KMS-11 (cell line): ENCODE measurements around the gene HECW1.

Experiments used
- H2AFZ ChIP-seq: fragments of 200-600 bp; sonication (generic); 2 replicates; pipeline ENCODE4 v1.6.1; 2016; ENCODE audit warnings: antibody characterized with exemption, mixed run types, low read depth
- H3K27ac ChIP-seq: fragments of 200-600 bp; sonication (generic); 2 replicates; pipeline ENCODE4 v1.6.1; 2016; ENCODE audit warnings: mild to moderate bottlenecking, mixed run types
- H3K27me3 ChIP-seq: fragments of 200-600 bp; sonication (generic); 2 replicates; pipeline ENCODE4 v1.6.1; 2017; ENCODE audit warnings: mild to moderate bottlenecking, low read depth, mixed run types, moderate library complexity; ENCODE audit not compliant: insufficient read depth
- H3K36me3 ChIP-seq: fragments of 200-600 bp; sonication (generic); 2 replicates; pipeline ENCODE4 v1.6.1; 2017; ENCODE audit warnings: mild to moderate bottlenecking, mixed run types; ENCODE audit not compliant: insufficient read depth
- H3K4me1 ChIP-seq: fragments of 200-600 bp; sonication (generic); 2 replicates; pipeline ENCODE4 v1.6.1; 2016; ENCODE audit warnings: mild to moderate bottlenecking, low read depth, mixed run types; ENCODE audit not compliant: poor library complexity, severe bottlenecking
- H3K4me2 ChIP-seq: fragments of 200-600 bp; sonication (generic); 2 replicates; pipeline ENCODE4 v1.7.0; 2016; ENCODE audit warnings: mild to moderate bottlenecking, mixed run types
- H3K4me3 ChIP-seq: fragments of 200-600 bp; sonication (generic); IDR thresholded peaks from 2 replicates; pipeline ENCODE4 v1.6.1; 2017; ENCODE audit warnings: low read depth, low read length, mixed read lengths; ENCODE audit not compliant: insufficient read depth
- H3K79me2 ChIP-seq: fragments of 200-600 bp; sonication (generic); 2 replicates; pipeline ENCODE4 v1.6.1; 2016; ENCODE audit warnings: low read depth, mixed run types; ENCODE audit not compliant: insufficient read depth
- H3K9ac ChIP-seq: fragments of 200-600 bp; sonication (generic); 2 replicates; pipeline ENCODE4 v1.6.1; 2016; ENCODE audit warnings: mild to moderate bottlenecking, mixed run types
- H4K20me1 ChIP-seq: fragments of 200-600 bp; sonication (generic); 2 replicates; pipeline ENCODE4 v1.6.1; 2016; ENCODE audit warnings: mild to moderate bottlenecking, mixed run types; ENCODE audit not compliant: insufficient read depth
- CTCF ChIP-seq: fragments of 200-600 bp; sonication (generic); conservative IDR thresholded peaks from 2 replicates; pipeline ENCODE4 v1.6.1; 2017; ENCODE audit warnings: low read depth, mild to moderate bottlenecking, antibody characterized with exemption, low read length, moderate library complexity, mixed read lengths

The HECW1 gene

GRCh38 chr7:43505412-43505811 lies 393.0 kb downstream of the HECW1 start:
- peaks cover 6% of the 10 kb centered on the region for H3K4me1 ChIP-seq
- no peak for TF ChIP-seq CTCF
- H3K36me3 ChIP-seq: no peaks in the 10 kb centered on the region
- no peaks in the 10 kb centered on the region for H4K20me1 ChIP-seq
- no peak overlapping the region for H3K4me3 ChIP-seq
- H2AFZ ChIP-seq: no peak overlapping the region
- H3K4me2 ChIP-seq: no peak overlapping the region
- no peaks in the 10 kb centered on the region for H3K79me2 ChIP-seq
- no peaks in the 10 kb centered on the region for H3K27me3 ChIP-seq
- no peak overlapping the region for H3K27ac ChIP-seq
- no peak overlapping the region for H3K9ac ChIP-seq

- no peaks in the 10 kb centered on the region for H3K36me3 ChIP-seq
- H3K27me3 ChIP-seq: no peaks in the 10 kb centered on the region
- H3K4me1 ChIP-seq: peaks cover 6% of the 10 kb centered on the region
- H3K79me2 ChIP-seq: no peaks in the 10 kb centered on the region
- H2AFZ ChIP-seq: no peak overlapping the region
- H3K4me3 ChIP-seq: no peak overlapping the region
- H3K4me2 ChIP-seq: no peak overlapping the region
- TF ChIP-seq CTCF: no peak
- no peak overlapping the region for H3K9ac ChIP-seq
- no peaks in the 10 kb centered on the region for H4K20me1 ChIP-seq
- no peak overlapping the region for H3K27ac ChIP-seq
Observed at GRCh38 chr7:43506460-43506859, 394.0 kb downstream of the HECW1 start.

- Histone ChIP-seq H3K36me3 (no peaks in the 10 kb centered on the region), H3K27me3 (no peaks in the 10 kb centered on the region), H3K79me2 (no peaks in the 10 kb centered on the region), H3K27ac (no peak overlapping the region), H3K4me1 (no peaks in the 10 kb centered on the region), H3K9ac (no peak overlapping the region), H3K4me2 (no peak overlapping the region), H4K20me1 (no peaks in the 10 kb centered on the region), H3K4me3 (no peak overlapping the region), H2AFZ (no peak overlapping the region)
- TF ChIP-seq CTCF: no peak
Observed at GRCh38 chr7:43508461-43508860, 396.0 kb downstream of the HECW1 start.

- H2AFZ ChIP-seq: no peak overlapping the region
- H3K4me2 ChIP-seq: no peak overlapping the region
- no peak overlapping the region for H3K9ac ChIP-seq
- no peaks in the 10 kb centered on the region for H3K4me1 ChIP-seq
- H4K20me1 ChIP-seq: no peaks in the 10 kb centered on the region
- H3K79me2 ChIP-seq: no peaks in the 10 kb centered on the region
- no peak overlapping the region for H3K4me3 ChIP-seq
- H3K27me3 ChIP-seq: no peaks in the 10 kb centered on the region
- H3K27ac ChIP-seq: no peak overlapping the region
- no peak for TF ChIP-seq CTCF
- H3K36me3 ChIP-seq: no peaks in the 10 kb centered on the region
Observed at GRCh38 chr7:43509906-43510305, 397.5 kb downstream of the HECW1 start.

GRCh38 chr7:43511029-43511428 lies 398.6 kb downstream of the HECW1 start:
- Histone ChIP-seq H3K79me2 (no peaks in the 10 kb centered on the region), H3K27ac (no peak overlapping the region), H3K4me2 (no peak overlapping the region), H4K20me1 (no peaks in the 10 kb centered on the region), H2AFZ (no peak overlapping the region), H3K36me3 (no peaks in the 10 kb centered on the region), H3K4me3 (no peak overlapping the region), H3K27me3 (no peaks in the 10 kb centered on the region), H3K9ac (no peak overlapping the region), H3K4me1 (no peaks in the 10 kb centered on the region)
- no peak for TF ChIP-seq CTCF
